22Rv1 (cell line): ENCODE results near the gene PRSS38.

ENCODE experiments used
- H3K27ac ChIP-seq: fragments of 450-650 bp; 2 replicates; pipeline ENCODE4 v1.5.1; 2017
- ZFX ChIP-seq: fragments of 450-650 bp; IDR thresholded peaks from 2 replicates; pipeline ENCODE4 v1.6.1; 2017; ENCODE audit warnings: antibody characterized with exemption, borderline replicate concordance
- TF ChIP-seq, protein P1 (sequence below): fragments of 450-650 bp; IDR thresholded peaks from 2 replicates; pipeline ENCODE4 v1.5.1; 2017; ENCODE audit warnings: mild to moderate bottlenecking

PRSS38 gene

DNA sequence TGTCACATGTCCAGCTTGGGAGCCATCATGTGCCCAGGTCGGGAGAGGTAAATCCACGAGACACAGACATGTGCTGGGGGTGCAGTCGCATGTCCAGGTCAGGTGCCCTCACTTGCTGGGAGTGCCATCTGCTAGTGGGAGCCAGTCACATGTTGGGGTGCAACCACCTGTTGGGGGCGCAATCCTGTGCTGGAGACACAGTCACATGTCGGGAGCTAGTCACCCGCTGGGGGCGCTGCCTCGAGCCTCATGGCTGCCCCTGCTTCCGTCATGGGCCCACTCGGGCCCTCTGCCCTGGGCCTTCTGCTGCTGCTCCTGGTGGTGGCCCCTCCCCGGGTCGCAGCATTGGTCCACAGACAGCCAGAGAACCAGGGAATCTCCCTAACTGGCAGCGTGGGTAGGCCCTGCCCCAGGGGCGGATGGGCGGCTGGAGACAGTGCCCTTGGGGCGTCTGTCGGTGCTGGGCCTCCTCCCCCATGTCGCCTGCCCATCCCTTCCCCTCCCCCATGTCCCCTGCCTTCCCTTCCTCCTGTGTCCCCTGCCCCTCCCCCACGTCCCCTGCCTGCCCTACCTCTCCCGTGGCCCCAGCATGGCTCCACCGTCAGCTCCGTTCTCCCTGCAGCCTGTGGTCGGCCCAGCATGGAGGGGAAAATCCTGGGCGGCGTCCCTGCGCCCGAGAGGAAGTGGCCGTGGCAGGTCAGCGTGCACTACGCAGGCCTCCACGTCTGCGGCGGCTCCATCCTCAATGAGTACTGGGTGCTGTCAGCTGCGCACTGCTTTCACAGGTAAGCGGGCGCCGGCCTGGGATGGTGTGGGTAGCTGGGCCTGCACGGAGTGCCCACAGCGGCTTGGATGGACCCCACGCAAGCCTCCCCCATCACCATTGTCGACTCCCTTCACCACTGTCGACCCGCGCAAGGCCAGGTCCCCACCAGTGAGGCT lies at the start of gene PRSS38:
TSS of gene PRSS38 (plus strand) at position 208 of the 942 bp plus-strand sequence. CDS start at position 250, 42 bp downstream.
- H3K27ac ChIP-seq: no peak within 1 kb of the TSS
- TF ChIP-seq, protein P1, sequence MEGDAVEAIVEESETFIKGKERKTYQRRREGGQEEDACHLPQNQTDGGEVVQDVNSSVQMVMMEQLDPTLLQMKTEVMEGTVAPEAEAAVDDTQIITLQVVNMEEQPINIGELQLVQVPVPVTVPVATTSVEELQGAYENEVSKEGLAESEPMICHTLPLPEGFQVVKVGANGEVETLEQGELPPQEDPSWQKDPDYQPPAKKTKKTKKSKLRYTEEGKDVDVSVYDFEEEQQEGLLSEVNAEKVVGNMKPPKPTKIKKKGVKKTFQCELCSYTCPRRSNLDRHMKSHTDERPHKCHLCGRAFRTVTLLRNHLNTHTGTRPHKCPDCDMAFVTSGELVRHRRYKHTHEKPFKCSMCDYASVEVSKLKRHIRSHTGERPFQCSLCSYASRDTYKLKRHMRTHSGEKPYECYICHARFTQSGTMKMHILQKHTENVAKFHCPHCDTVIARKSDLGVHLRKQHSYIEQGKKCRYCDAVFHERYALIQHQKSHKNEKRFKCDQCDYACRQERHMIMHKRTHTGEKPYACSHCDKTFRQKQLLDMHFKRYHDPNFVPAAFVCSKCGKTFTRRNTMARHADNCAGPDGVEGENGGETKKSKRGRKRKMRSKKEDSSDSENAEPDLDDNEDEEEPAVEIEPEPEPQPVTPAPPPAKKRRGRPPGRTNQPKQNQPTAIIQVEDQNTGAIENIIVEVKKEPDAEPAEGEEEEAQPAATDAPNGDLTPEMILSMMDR: peak; percentile 33; the same call in 1 of the 2 replicates
- TF ChIP-seq ZFX: no peak

GRCh38 chr1:227766015-227766634 lies 49.4 kb upstream of the PRSS38 start:
- H3K27ac ChIP-seq: no peak overlapping the region
- TF ChIP-seq, protein P1: no peak
- no peak for TF ChIP-seq ZFX

GRCh38 chr1:227766653-227767277 lies 48.7 kb upstream of the PRSS38 start:
- no peak overlapping the region for H3K27ac ChIP-seq
- TF ChIP-seq, protein P1: no peak
- no peak for TF ChIP-seq ZFX

- TF ChIP-seq ZFX: no peak
- TF ChIP-seq, protein P1: no peak
- H3K27ac ChIP-seq: no peak overlapping the region
These were observed 47.9 kb upstream of the PRSS38 start for GRCh38 chr1:227767401-227768124.

DNA sequence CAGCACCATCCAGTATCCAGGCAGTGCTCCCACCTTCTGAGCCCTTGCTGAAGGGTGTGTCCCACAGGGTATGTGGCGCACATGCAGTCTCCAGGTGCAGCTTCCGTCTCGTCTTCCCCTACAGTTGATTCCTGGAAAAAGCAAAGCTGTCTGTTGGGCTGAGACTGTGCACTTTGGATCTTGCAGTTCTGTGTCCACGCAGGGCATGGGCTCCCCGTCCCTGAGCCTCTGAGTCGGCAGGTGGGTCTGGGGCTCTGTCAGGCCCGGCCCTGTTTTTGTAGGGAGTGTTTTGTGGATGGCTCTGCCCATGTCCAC lies 47.4 kb upstream of the PRSS38 start:
- TF ChIP-seq, protein P1: no peak
- no peak for TF ChIP-seq ZFX
- H3K27ac ChIP-seq: no peak overlapping the region

DNA sequence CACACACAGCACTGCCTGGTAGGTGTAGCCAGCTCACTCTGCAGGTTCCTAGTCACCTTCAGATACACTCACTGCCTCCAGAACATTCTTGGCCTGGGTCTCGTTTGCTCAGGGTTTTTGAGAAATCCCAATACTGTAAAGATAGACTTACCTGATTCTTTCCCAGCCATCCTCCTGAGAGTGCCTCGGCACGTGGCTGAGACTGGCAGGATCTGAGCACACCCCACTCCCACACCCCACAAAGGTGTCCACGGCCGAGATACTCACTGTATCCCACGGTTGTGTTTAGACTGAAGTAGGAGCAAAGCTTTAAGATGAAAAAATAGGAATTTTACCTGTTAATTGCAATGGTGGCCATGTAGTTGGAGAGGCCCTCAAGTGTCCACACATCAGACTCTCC lies 46.8 kb upstream of the PRSS38 start:
- TF ChIP-seq ZFX: no peak
- TF ChIP-seq, protein P1: no peak
- H3K27ac ChIP-seq: no peak overlapping the region
